Left lung (tissue), 10 donors: ENCODE results near the gene DLST. TPM values are rescaled to one million over a fixed set of nuclear protein-coding genes. Genes with fewer than 3 reads are reported as not detected.
A peak's percentile ranks its signal among the peaks of the same experiment; 100 is the strongest.

Source experiments
- ATAC-seq: fragments of 200-7000 bp; cut with Tn5 transposase; one replicate; pipeline ENCODE4 v1.9.1; 2020; ENCODE audit warnings: moderate library complexity
- DNase-seq, 4 donors: peaks; one replicate each; pipeline ENCODE4 v3.0.0-alpha.2; 2013 to 2020
- H3K27ac ChIP-seq, 2 donors: fragments of 200-600 bp; sonication (generic) in 1 of 2; one replicate each; pipeline versions ENCODE4 v1.5.0 to v1.8.0; 2020 to 2021
- H3K27me3 ChIP-seq, 2 donors: fragments of 200-600 bp; sonication (generic) in 1 of 2; one replicate each; pipeline versions ENCODE4 v1.5.0 to v1.8.0; 2020 to 2021
- H3K36me3 ChIP-seq, 2 donors: fragments of 200-600 bp; sonication (generic) in 1 of 2; one replicate each; pipeline versions ENCODE4 v1.5.0 to v1.8.0; 2020 to 2021
- H3K4me1 ChIP-seq, 2 donors: fragments of 200-600 bp; one replicate each; pipeline ENCODE4 v1.8.0; 2021
- H3K4me3 ChIP-seq, 2 donors: fragments of 200-600 bp; sonication (generic) in 1 of 2; one replicate each; pipeline versions ENCODE4 v1.5.0 to v1.8.0; 2020 to 2021; ENCODE audit warnings: mild to moderate bottlenecking in 1 of 2
- H3K9me3 ChIP-seq, 2 donors: fragments of 200-600 bp; sonication (generic) in 1 of 2; one replicate each; pipeline versions ENCODE4 v1.5.0 to v1.8.0; 2020 to 2021
- CTCF ChIP-seq, 2 donors: fragments of 200-600 bp; sonication (generic) in 1 of 2; IDR thresholded peaks; one replicate each; pipeline versions ENCODE4 v1.5.0 to v1.8.0; 2021; ENCODE audit warnings: antibody characterized with exemption in 2 of 2
- intact Hi-C, 2 donors: fragments of 100-400 bp; cut with DNase I; formaldehyde crosslinking; loops; one replicate each; pipeline versions ENCODE4 v1.11.2 to v1.14.2; 2022
- polyA plus RNA-seq, 6 donors: library from polyadenylated mRNA; unstranded; fragments of 120-200 nt; gene quantifications; one replicate each; pipeline ENCODE4 v1.2.1, GENCODE V29; 2013; ENCODE audit not compliant: insufficient read length in 6 of 6
- total RNA-seq, 2 donors: library from RNA; stranded (reverse); fragmentation: NEBNext Ultra II Directional; extraction: Animal tissue kit (Norgen Biotek cat#: 25700); gene quantifications; one replicate each; pipeline ENCODE4 v1.2.1, GENCODE V29; 2021
- donor health status: DM: no; HTN: yes; CAD: no.
- donor health status: DM: no; HTN: no; CAD: no.

Gene DLST
- total and polyA plus RNA-seq, 8 donors, result 88.3 to 104 (median 96.3) TPM

- H3K27me3 ChIP-seq, result peaks cover 0 to 30% of the 10 kb centered on the region in 2 donors
- ATAC-seq, result no peak
- intact Hi-C loops, result loop anchor here in 1 of 2 donors (10.0 kb wide), 1 partner anchor 136 kb away; no protein-coding TSS in a partner anchor
- no peak overlapping the region for H3K27ac ChIP-seq
- peak in 1 of 4 donors; percentile 78 for DNase-seq
- H3K9me3 ChIP-seq, result no peaks in the 10 kb centered on the region
- H3K4me3 ChIP-seq, result no peak overlapping the region
- no peaks in the 10 kb centered on the region for H3K36me3 ChIP-seq
- H3K4me1 ChIP-seq, result peaks cover 0 to 16% of the 10 kb centered on the region in 2 donors
- TF ChIP-seq CTCF (IDR thresholded peaks at IDR 0.05), result no peak
Observed at GRCh38 chr14:74949191-74949601, 67.5 kb downstream of the DLST start.

- H3K36me3 ChIP-seq, result no peaks in the 10 kb centered on the region
- peaks cover 1 to 22% of the 10 kb centered on the region in 2 donors for H3K4me1 ChIP-seq
- ATAC-seq (no peak), DNase-seq (peak in 1 of 4 donors; percentile 58)
- peaks cover 0 to 39% of the 10 kb centered on the region in 2 donors for H3K27me3 ChIP-seq
- intact Hi-C loops, result loop anchor here in 1 of 2 donors (10.0 kb wide), 1 partner anchor 135 kb away; no protein-coding TSS in a partner anchor
- no peak for TF ChIP-seq CTCF (IDR thresholded peaks at IDR 0.05)
- H3K9me3 ChIP-seq, result no peaks in the 10 kb centered on the region
- no peak overlapping the region for H3K27ac ChIP-seq
- H3K4me3 ChIP-seq, result no peak overlapping the region
Observed at GRCh38 chr14:74949859-74950573, 68.3 kb downstream of the DLST start.

GRCh38 chr14:74950795-74951442 lies 69.2 kb downstream of the DLST start:
- no peak for TF ChIP-seq CTCF (IDR thresholded peaks at IDR 0.05)
- peaks cover 5 to 26% of the 10 kb centered on the region in 2 donors for H3K4me1 ChIP-seq
- DNase-seq (peak in 1 of 4 donors; percentile 31), ATAC-seq (no peak)
- no peaks in the 10 kb centered on the region for H3K9me3 ChIP-seq
- intact Hi-C loops, result no loop called here
- peaks cover 0 to 48% of the 10 kb centered on the region in 2 donors for H3K27me3 ChIP-seq
- H3K4me3 ChIP-seq, result no peak overlapping the region
- H3K36me3 ChIP-seq, result no peaks in the 10 kb centered on the region
- no peak overlapping the region for H3K27ac ChIP-seq

- H3K27ac ChIP-seq, result no peak overlapping the region
- H3K36me3 ChIP-seq, result no peaks in the 10 kb centered on the region
- DNase-seq, result peak in 1 of 4 donors; percentile 51
- H3K4me3 ChIP-seq, result no peak overlapping the region
- H3K27me3 ChIP-seq, result peaks cover 0 to 50% of the 10 kb centered on the region in 2 donors
- peaks cover 5 to 19% of the 10 kb centered on the region in 2 donors for H3K4me1 ChIP-seq
- ATAC-seq, result no peak
- intact Hi-C loops, result no loop called here
- H3K9me3 ChIP-seq, result no peaks in the 10 kb centered on the region
- no peak for TF ChIP-seq CTCF (IDR thresholded peaks at IDR 0.05)
Observed at GRCh38 chr14:74951443-74952179, 69.9 kb downstream of the DLST start.
